ENCODE data around the gene TRIM15. TPM values are rescaled to one million over a fixed set of nuclear protein-coding genes. Genes with fewer than 3 reads are reported as not detected.

TRIM15 gene
- total RNA-seq, 1 donor from 2014 or later, result not detected

DNA sequence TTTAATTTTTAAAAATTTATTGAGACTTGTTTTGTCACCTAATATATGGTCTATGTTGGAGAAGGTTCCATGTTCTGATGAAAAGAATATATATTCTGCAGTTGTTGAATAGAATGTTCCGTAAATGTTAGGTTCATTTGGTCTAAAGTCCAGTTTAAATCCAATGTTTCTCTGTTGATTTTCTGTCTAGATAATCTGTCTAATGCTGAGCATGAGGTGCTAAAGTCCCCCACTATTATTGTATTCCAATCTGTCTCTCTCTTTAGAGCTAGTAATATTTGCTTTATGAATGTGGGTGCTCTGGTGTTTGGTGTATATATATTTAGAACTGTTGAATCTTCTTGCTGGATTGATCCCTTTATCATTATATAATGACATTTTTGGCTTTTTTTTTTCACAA lies 15.5 kb downstream of the TRIM15 start:
- TF ChIP-seq, protein P1, sequence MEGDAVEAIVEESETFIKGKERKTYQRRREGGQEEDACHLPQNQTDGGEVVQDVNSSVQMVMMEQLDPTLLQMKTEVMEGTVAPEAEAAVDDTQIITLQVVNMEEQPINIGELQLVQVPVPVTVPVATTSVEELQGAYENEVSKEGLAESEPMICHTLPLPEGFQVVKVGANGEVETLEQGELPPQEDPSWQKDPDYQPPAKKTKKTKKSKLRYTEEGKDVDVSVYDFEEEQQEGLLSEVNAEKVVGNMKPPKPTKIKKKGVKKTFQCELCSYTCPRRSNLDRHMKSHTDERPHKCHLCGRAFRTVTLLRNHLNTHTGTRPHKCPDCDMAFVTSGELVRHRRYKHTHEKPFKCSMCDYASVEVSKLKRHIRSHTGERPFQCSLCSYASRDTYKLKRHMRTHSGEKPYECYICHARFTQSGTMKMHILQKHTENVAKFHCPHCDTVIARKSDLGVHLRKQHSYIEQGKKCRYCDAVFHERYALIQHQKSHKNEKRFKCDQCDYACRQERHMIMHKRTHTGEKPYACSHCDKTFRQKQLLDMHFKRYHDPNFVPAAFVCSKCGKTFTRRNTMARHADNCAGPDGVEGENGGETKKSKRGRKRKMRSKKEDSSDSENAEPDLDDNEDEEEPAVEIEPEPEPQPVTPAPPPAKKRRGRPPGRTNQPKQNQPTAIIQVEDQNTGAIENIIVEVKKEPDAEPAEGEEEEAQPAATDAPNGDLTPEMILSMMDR (IDR thresholded peaks at IDR 0.05), result no peak
- DNase-seq (ENCODE audit: extremely low spot score, unreplicated experiment), result no peak
- H3K27me3 Mint-ChIP-seq (ENCODE audit: unreplicated experiment), result peaks cover 54% of the 10 kb centered on the region
- H3K36me3 Mint-ChIP-seq (ENCODE audit: unreplicated experiment), result peaks cover 2% of the 10 kb centered on the region
- no peaks in the 10 kb centered on the region for H3K4me1 Mint-ChIP-seq (ENCODE audit: unreplicated experiment)
- H3K4me3 Mint-ChIP-seq (ENCODE audit: unreplicated experiment), result no peak overlapping the region
- peaks cover 10% of the 10 kb centered on the region for H3K9me3 Mint-ChIP-seq (ENCODE audit: unreplicated experiment)
- H3K27ac Mint-ChIP-seq (ENCODE audit: unreplicated experiment), result no peak overlapping the region

- Mint-ChIP-seq H3K9me3 (ENCODE audit: unreplicated experiment) (peaks cover 10% of the 10 kb centered on the region), H3K27ac (ENCODE audit: unreplicated experiment) (no peak overlapping the region), H3K36me3 (ENCODE audit: unreplicated experiment) (peaks cover 8% of the 10 kb centered on the region), H3K4me3 (ENCODE audit: unreplicated experiment) (no peak overlapping the region), H3K27me3 (ENCODE audit: unreplicated experiment) (peaks cover 41% of the 10 kb centered on the region), H3K4me1 (ENCODE audit: unreplicated experiment) (no peaks in the 10 kb centered on the region)
- DNase-seq (ENCODE audit: extremely low spot score, unreplicated experiment), result no peak
- TF ChIP-seq, protein P1 (IDR thresholded peaks at IDR 0.05), result no peak
Measured at GRCh38 chr6:30180145-30180544, 16.8 kb downstream of the TRIM15 start.

DNA sequence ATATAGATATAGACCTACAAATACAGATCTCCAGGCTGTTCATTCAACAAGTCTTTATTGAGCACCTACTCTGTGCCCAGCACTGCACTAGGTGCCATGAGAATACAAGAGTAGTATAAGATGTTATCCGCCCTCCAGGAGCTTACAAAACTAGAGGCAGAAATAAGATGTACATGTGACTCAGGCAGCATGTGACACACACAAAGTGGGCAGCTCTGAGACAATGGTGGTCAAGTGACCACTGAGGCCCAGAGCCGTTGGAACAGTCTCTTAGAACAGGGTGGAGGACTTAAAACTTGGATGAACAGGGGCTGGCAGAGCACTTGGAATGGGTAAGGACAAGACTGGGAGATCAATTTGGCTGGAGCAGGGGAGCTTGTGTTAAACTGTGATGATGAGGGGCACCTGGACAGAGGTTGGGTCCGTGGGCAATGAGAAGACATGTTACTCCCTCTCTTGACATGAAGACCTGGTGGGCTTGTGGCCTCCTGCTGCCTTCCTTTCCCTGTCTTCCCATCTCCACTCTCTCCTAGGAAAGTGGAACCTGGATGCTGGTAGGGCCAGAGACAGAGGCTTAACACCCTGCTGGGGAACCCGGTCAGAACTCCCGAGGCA lies 21.2 kb downstream of the TRIM15 start:
- no peak for DNase-seq (ENCODE audit: extremely low spot score, unreplicated experiment)
- Mint-ChIP-seq H3K27ac (ENCODE audit: unreplicated experiment) (no peak overlapping the region), H3K36me3 (ENCODE audit: unreplicated experiment) (peaks cover 38% of the 10 kb centered on the region), H3K4me1 (ENCODE audit: unreplicated experiment) (no peaks in the 10 kb centered on the region), H3K27me3 (ENCODE audit: unreplicated experiment) (peaks cover 3% of the 10 kb centered on the region), H3K4me3 (ENCODE audit: unreplicated experiment) (no peak overlapping the region), H3K9me3 (ENCODE audit: unreplicated experiment) (peaks cover 3% of the 10 kb centered on the region)
- TF ChIP-seq, protein P1 (IDR thresholded peaks at IDR 0.05), result no peak

DNA sequence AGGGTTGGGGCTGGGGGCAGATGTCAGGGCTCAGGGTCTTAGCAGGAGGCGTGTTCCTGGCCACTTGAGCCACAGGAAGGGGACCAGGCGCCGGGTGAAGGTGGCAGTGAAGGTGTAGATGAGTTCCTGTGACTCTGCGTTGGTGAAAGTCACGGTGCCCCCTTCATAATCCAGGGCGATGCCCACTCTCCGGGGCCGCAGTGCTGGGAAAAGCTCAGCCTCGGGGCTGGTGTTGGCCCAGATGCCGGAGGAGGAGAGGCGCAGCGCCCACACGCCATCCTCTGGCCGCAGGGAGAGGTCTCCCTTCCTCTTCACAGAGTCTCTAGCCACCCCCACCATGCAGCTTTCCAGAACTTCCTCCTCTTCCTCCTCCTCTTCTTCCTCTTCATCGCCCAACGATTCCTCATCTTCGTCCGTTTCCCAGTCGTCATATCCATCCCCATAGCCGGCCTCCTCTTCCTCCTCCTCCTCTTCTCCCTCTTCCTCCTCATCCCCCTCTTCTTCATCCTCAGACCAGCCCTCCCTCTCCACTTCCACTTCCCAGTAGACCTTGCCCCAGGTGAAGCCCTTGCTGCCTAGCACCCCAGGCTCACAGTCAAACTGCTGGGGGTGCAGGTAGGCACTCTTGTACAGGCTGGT lies 22.6 kb downstream of the TRIM15 start:
- Mint-ChIP-seq H3K9me3 (ENCODE audit: unreplicated experiment) (no peaks in the 10 kb centered on the region), H3K4me3 (ENCODE audit: unreplicated experiment) (no peak overlapping the region)
- TF ChIP-seq, protein P1 (IDR thresholded peaks at IDR 0.05), result no peak

GRCh38 chr6:30188541-30188940 lies 25.2 kb downstream of the TRIM15 start:
- TF ChIP-seq, protein P1 (IDR thresholded peaks at IDR 0.05), result no peak
- H3K9me3 Mint-ChIP-seq (ENCODE audit: unreplicated experiment), result no peaks in the 10 kb centered on the region
- no peak overlapping the region for H3K4me3 Mint-ChIP-seq (ENCODE audit: unreplicated experiment)
- H3K4me1 Mint-ChIP-seq (ENCODE audit: unreplicated experiment), result no peaks in the 10 kb centered on the region
- no peaks in the 10 kb centered on the region for H3K27me3 Mint-ChIP-seq (ENCODE audit: unreplicated experiment)
- DNase-seq (ENCODE audit: extremely low spot score, unreplicated experiment), result no peak
- no peak overlapping the region for H3K27ac Mint-ChIP-seq (ENCODE audit: unreplicated experiment)
- peaks cover 54% of the 10 kb centered on the region for H3K36me3 Mint-ChIP-seq (ENCODE audit: unreplicated experiment)

More for the DNA sequence above, 22.6 kb downstream of the TRIM15 start:
- Mint-ChIP-seq H3K27me3 (ENCODE audit: unreplicated experiment) (no peaks in the 10 kb centered on the region), H3K4me1 (ENCODE audit: unreplicated experiment) (no peaks in the 10 kb centered on the region), H3K27ac (ENCODE audit: unreplicated experiment) (no peak overlapping the region), H3K36me3 (ENCODE audit: unreplicated experiment) (peaks cover 48% of the 10 kb centered on the region)
- DNase-seq (ENCODE audit: extremely low spot score, unreplicated experiment), result no peak

Data from osteocyte (in vitro differentiated cells).